Activated B cell treated with CpG ODN at 0.5 μM for 24 hours (primary cell): Measurements from ENCODE around the gene KAZN. TPM values are rescaled to one million over a fixed set of nuclear protein-coding genes. Genes with fewer than 3 reads are reported as not detected.

Experiments
- ATAC-seq: fragments of 200-7000 bp; cut with Tn5 transposase; one replicate; pipeline ENCODE4 v1.10.0; 2021; ENCODE audit warnings: low read depth, mild to moderate bottlenecking, moderate library complexity
- CTCF ChIA-PET: fragments of 350-600 bp; sonication (Branson Sonifier 250); formaldehyde crosslinking; loops from one replicate; lab custom pipeline; 2021; ENCODE audit warnings: antibody characterized with exemption; lab: Charles Lee
- POLR2A ChIA-PET: fragments of 350-600 bp; sonication (Branson Sonifier 250); formaldehyde crosslinking; loops from one replicate; lab custom pipeline; 2021; ENCODE audit warnings: antibody characterized with exemption; lab: Charles Lee
- DNase-seq: peaks from one replicate; pipeline ENCODE4 v3.0.0; 2022
- H3K27ac Mint-ChIP-seq: one replicate; pipeline ENCODE4 v1.8.0; 2020; ENCODE audit warnings: mixed read lengths
- H3K27me3 Mint-ChIP-seq: one replicate; pipeline ENCODE4 v1.8.0; 2021; ENCODE audit warnings: mixed read lengths
- H3K36me3 Mint-ChIP-seq: one replicate; pipeline ENCODE4 v1.8.0; 2021; ENCODE audit warnings: low read depth, mixed read lengths
- H3K4me1 Mint-ChIP-seq: one replicate; pipeline ENCODE4 v1.8.0; 2021; ENCODE audit warnings: mixed read lengths
- H3K4me3 Mint-ChIP-seq: one replicate; pipeline ENCODE4 v1.8.0; 2020; ENCODE audit warnings: mild to moderate bottlenecking, mixed read lengths
- H3K9me3 Mint-ChIP-seq: one replicate; pipeline ENCODE4 v1.8.0; 2020; ENCODE audit warnings: mixed read lengths
- intact Hi-C: fragments of 100-400 bp; cut with micrococcal nuclease; formaldehyde crosslinking; loops from one replicate; pipeline ENCODE4 v1.15.1; 2024
- total RNA-seq: library from RNA; stranded (reverse); gene quantifications from 2 replicates; pipeline ENCODE4 v1.2.3, GENCODE V29; 2022
- TF ChIP-seq, protein P1 (sequence below): fragments of 200-600 bp; IDR thresholded peaks from one replicate; pipeline ENCODE4 v1.8.0; 2022; ENCODE audit warnings: antibody characterized with exemption, mild to moderate bottlenecking

Gene KAZN
- total RNA-seq, 1 donor from 2014 or later, result 0.73 TPM

- Mint-ChIP-seq H3K36me3 (no peaks in the 10 kb centered on the region), H3K27me3 (peaks cover 3% of the 10 kb centered on the region), H3K9me3 (no peaks in the 10 kb centered on the region), H3K4me3 (no peak overlapping the region), H3K4me1 (no peaks in the 10 kb centered on the region), H3K27ac (no peak overlapping the region)
- TF ChIP-seq, protein P1, sequence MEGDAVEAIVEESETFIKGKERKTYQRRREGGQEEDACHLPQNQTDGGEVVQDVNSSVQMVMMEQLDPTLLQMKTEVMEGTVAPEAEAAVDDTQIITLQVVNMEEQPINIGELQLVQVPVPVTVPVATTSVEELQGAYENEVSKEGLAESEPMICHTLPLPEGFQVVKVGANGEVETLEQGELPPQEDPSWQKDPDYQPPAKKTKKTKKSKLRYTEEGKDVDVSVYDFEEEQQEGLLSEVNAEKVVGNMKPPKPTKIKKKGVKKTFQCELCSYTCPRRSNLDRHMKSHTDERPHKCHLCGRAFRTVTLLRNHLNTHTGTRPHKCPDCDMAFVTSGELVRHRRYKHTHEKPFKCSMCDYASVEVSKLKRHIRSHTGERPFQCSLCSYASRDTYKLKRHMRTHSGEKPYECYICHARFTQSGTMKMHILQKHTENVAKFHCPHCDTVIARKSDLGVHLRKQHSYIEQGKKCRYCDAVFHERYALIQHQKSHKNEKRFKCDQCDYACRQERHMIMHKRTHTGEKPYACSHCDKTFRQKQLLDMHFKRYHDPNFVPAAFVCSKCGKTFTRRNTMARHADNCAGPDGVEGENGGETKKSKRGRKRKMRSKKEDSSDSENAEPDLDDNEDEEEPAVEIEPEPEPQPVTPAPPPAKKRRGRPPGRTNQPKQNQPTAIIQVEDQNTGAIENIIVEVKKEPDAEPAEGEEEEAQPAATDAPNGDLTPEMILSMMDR, result no peak
- intact Hi-C loops, result no loop called here
- POLR2A ChIA-PET, result interaction anchor here (0.6 kb wide), 1 partner anchor 243 kb away, joined by 4 read pairs; no protein-coding TSS in a partner anchor
- CTCF ChIA-PET, result no interaction called here
- DNase-seq (no peak), ATAC-seq (no peak)
These were observed 308.9 kb downstream of the KAZN start for GRCh38 chr1:14907416-14907815.

DNA sequence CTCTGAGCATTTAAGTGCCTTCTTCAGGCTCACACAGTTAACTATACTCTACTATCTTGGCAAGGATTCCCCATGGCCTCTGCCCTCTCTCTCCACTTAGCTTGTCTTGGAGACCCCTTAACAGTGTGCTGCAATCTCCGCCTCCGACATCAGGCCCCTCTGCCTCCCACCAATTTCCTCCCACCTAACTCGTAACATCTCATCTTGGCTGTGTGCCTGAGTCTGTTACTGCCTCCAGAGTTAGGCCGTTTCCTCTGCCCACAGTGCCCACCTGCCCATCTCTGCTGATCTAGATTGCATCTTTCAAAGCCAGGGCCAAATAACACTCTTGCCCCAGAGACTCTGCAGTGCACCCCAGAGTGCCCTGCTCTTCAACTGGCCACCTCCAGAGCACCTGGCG is 310.8 kb downstream of the KAZN start:
- intact Hi-C loops, result no loop called here
- ChIA-PET POLR2A (no interaction called here), CTCF (no interaction called here)
- ATAC-seq, result no peak
- no peaks in the 10 kb centered on the region for H3K36me3 Mint-ChIP-seq
- DNase-seq, result no peak
- TF ChIP-seq, protein P1, result no peak
- peaks cover 3% of the 10 kb centered on the region for H3K27me3 Mint-ChIP-seq
- peaks cover 3% of the 10 kb centered on the region for H3K4me1 Mint-ChIP-seq
- no peak overlapping the region for H3K4me3 Mint-ChIP-seq
- H3K27ac Mint-ChIP-seq, result no peak overlapping the region
- no peaks in the 10 kb centered on the region for H3K9me3 Mint-ChIP-seq

DNA sequence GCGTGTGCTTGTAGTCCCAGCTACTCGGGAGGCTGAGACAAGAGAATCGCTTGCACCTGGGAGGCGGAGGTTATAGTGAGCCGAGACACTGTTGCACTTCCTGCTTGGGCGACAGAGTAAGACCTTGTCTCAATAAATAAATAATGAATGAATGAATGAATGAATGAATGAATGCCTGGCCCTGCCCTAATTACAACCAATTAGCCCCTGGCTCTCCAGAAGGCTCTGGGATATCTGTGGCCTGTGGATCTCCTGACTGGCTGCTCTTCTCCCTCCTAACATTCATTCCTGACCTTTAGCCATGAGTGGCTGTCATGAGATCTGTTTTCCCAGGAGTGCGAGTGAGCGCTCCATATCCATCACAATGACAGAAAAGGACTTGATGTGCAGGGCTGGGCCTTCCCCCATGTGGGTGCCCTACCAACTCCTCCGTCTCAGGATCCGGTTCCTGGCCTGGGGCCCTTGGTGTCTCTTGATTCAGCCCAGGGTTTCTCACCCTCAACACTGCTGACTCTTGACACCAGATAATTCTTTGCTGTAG is 311.5 kb downstream of the KAZN start:
- H3K36me3 Mint-ChIP-seq, result no peaks in the 10 kb centered on the region
- intact Hi-C loops, result no loop called here
- no peak for ATAC-seq

DNA sequence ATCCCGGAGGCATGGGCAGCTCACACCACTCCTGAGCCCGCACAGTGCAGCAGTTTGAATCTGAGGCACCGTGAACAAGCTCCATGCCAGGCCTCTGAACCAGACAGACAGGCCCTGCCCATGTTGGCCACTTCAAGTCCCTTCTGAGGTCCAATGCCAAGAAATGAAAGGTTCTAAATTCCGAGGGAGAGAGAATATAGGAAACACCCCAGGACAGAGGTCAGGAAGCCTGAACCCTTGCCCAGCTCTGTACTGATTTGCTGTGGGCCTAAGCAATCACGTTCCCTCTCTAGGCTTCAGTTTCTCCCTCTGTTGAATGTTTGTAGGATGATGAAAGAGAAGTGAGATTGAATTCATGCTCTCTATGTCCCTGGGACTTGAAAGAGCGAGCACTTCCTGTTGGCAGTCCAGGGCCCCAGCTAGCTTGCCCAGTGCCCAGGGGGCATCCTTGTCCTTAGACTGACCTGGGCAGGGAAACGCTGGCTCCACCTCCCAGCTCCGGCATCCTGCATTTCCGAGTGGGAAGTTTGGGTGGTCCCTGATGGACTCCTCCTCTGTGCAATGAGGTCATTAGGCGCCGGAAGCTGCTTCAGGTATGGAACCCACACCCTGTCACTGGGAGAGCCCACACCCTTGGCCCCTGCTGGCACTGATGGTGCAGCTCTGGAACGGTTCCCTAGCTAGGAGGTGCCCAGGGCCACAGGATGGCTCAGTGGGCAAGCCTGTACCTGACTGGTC is 312.7 kb downstream of the KAZN start:
- CTCF ChIA-PET, result no interaction called here
- no peak overlapping the region for H3K27ac Mint-ChIP-seq
- peaks cover 3% of the 10 kb centered on the region for H3K27me3 Mint-ChIP-seq
- H3K4me1 Mint-ChIP-seq, result peaks cover 3% of the 10 kb centered on the region
- DNase-seq, result no peak
- no peak for ATAC-seq
- POLR2A ChIA-PET, result no interaction called here
- no peak overlapping the region for H3K4me3 Mint-ChIP-seq
- intact Hi-C loops, result no loop called here
- TF ChIP-seq, protein P1, result no peak
- H3K9me3 Mint-ChIP-seq, result no peaks in the 10 kb centered on the region
- H3K36me3 Mint-ChIP-seq, result no peaks in the 10 kb centered on the region

More for the DNA sequence above, 311.5 kb downstream of the KAZN start:
- TF ChIP-seq, protein P1, result no peak
- CTCF ChIA-PET, result no interaction called here
- DNase-seq, result no peak
- H3K9me3 Mint-ChIP-seq, result no peaks in the 10 kb centered on the region
- POLR2A ChIA-PET, result no interaction called here
- H3K27me3 Mint-ChIP-seq, result peaks cover 3% of the 10 kb centered on the region
- peaks cover 3% of the 10 kb centered on the region for H3K4me1 Mint-ChIP-seq
- no peak overlapping the region for H3K27ac Mint-ChIP-seq
- no peak overlapping the region for H3K4me3 Mint-ChIP-seq

DNA sequence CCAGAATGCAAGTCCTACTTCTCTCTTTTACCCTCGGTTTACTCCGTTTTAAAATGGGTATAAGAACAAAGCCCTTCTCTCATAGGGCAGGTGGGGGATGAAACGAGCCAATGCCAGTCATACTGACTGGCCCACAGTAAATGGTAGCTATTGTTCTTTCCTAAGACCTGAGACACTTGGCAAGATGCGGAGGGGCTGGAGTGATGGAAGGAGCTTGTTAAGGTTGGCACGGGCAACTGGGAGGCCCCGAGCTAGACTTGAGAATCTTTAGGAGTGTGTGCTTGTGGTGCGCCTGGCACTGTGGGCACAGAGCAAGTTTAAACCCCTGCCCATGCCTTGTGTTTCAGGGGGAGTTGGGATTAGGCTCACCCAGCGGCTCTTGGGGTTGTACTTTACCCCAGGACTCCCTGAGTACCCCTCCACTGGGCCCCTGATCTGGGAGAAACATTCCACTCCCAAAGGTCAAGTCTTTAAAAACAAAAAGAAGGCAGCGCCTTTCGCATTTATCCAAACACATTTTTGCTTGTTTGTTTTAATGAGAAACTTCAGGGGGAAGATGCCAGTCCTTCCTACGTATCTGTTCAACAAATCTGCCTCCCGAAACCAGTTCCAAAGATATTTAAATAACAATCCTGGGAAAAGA is 314.5 kb downstream of the KAZN start:
- CTCF ChIA-PET, result no interaction called here
- no peak for DNase-seq
- Mint-ChIP-seq H3K27me3 (no peaks in the 10 kb centered on the region), H3K27ac (no peak overlapping the region), H3K4me3 (no peak overlapping the region), H3K4me1 (peaks cover 3% of the 10 kb centered on the region), H3K36me3 (no peaks in the 10 kb centered on the region), H3K9me3 (no peaks in the 10 kb centered on the region)
- intact Hi-C loops, result no loop called here
- ATAC-seq, result no peak
- TF ChIP-seq, protein P1, result no peak
- POLR2A ChIA-PET, result no interaction called here
